ENCODE results near the gene ARAP1.

ARAP1 gene

GRCh38 chr11:72702096-72702495, 50.1 kb downstream of the ARAP1 start:
- FAIRE-seq = no peak

- FAIRE-seq = no peak
Measured at GRCh38 chr11:72701466-72701865, 50.7 kb downstream of the ARAP1 start.

DNA sequence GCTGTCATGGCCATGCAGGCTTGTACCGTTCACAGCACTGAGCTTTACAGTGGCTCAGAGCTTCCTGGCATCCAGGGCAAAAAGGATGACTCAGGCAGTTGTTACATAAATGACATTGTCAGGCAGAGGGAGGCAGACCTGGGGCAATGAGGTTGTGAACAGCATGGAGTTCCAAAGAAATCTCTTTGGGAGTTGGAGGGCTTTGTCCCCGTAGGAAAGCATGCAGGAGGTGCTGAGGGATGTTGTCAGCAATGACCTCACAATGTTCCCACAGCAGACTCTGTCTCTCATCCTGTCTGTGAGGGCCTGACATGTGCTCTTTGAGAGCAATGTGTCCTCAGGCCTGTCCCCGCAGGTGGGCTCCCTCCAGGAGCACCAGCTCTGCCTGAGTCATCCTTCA, 52.1 kb downstream of the ARAP1 start:
- FAIRE-seq = no peak

GRCh38 chr11:72697814-72698213, 54.4 kb downstream of the ARAP1 start:
- FAIRE-seq = no peak

- no peak for FAIRE-seq
Measured at GRCh38 chr11:72696866-72697700, 55.1 kb downstream of the ARAP1 start.

- FAIRE-seq = no peak
Measured at GRCh38 chr11:72695354-72695753, 56.9 kb downstream of the ARAP1 start.

DNA sequence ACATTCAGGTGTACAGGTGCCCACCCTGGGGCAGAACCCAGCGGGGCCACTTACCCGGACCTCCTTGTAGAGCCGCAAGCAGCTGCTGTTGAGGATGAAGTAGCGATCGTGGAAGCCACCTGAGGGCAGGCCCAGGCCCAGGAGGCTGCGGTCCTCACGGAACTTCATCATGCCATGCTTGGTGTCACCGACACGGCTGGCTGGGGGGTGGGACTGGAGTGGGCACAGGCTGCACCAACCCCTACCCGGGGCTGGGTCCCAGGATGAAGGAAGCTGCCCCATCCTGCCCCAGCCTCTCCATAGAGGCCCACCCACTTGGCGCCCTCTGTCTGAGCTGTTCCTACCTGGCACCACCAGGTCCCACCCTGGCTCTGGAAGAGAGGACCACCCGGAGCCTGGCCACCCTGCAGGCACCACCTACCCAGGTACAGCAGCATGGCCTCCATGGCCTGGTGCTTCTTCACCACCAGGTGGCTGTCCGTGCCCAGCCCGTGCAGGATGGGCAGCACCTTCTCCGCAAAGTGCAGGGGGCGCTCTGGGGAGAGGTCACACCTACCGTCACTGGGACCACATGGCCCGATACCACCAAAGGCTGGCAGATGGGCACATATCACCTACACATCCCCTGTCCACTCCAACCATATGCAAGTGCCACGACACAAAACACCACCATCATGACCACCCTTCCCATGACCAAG, 58.8 kb downstream of the ARAP1 start:
- FAIRE-seq = no peak

DNA sequence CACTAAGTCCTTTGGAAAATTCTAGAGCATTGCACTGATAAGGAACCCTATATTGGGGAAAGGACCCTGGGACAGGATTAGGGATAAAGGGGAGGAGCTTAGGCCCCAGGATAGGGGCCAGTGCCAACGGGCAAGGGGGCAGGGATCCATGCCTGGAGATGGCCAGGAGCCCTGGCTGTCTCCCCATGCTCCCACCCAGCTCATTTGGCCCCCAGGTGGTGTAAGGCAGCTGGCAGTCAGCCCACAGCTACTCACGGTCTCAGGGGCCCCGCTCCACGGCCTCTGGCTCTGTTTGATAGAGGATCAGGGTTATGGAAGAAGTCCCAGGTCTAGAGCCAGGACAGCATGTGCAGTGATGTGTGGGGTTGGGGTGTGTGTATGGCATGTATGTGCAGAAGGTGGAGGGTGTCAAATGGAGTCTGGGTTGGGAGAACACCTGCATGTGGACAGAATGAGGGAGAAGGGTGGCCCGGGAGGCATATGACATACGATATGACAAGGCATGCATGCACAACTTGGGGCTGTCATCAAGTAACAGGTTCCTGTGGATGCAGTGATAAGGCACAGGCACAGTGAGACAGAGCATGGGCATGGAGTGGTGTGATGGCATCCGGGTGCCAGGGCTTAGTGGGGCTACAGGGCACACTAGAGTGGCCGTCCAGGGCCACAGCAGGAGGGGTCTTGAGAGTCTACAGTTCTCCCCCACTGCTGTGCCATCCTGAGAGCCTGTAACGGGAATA, 59.5 kb downstream of the ARAP1 start:
- FAIRE-seq = no peak

GRCh38 chr11:72690166-72690565, 62.0 kb downstream of the ARAP1 start:
- FAIRE-seq = no peak

- FAIRE-seq = no peak
Measured at GRCh38 chr11:72688929-72689328, 63.3 kb downstream of the ARAP1 start.

DNA sequence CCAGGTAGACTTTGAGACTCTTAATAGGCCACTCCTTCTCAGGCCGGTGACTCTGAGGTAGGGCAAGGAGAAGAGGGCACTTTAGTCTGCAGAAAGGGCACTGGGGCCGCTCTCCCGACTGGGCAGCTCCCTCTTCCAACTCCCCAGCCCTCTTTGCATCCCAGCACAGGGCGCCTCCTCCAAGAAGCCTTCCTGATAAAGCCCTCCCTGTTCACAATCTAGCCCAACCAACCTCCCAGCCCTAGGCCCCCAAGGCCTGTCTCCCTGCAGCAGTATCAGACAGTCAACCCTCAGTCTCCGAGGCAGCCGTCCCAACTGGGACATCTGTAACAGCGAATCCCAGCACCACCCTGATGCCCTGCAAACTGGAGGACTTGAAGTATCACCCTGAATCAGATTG, 63.7 kb downstream of the ARAP1 start:
- no peak for FAIRE-seq

DNA sequence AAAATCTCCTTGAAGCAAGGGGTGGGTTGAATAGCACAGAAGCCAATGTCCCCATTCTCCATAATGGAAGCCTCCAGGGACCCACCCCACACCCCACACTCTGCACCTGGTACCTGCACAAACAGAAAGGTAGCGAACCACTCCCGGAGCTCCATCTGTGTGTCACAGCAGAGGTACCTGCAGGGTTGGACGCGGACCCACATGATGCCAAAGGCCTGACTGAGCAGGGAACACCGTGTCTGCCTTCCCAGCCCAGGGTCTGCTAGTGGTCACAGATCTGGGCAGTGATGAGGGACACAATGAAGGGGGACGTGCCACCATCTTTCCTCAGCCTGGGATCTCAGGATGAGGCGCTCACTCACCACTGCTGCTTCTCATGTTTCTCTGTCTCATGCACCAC, 64.9 kb downstream of the ARAP1 start:
- FAIRE-seq = no peak

DNA sequence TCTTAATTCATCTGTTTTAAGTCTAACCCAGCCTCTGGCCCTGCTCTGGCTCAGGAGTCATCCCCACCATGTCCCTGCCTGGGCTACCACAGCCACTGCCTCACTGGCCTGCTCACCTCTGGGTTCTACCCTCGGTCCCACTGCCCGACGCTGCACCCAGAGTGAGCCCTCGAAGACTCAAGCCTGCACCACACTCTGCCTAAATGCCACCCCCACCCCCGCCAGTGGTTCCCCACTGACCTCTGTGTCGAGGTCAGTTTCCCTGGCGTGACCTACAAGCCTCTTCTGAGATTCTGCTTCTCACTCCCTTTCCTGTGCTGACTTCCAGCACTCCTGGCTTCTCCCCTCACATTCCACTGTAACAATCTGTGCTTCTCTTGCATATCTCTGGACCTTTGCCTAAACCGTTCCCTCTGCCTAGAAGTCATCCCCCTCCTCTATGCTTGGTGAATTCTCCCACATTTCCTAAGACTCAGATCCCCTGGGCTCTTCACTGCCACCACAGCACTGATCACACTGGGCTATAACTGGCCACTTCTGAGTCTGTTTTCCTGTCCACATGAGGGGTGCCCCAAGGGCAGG, 65.5 kb downstream of the ARAP1 start:
- no peak for FAIRE-seq

DNA sequence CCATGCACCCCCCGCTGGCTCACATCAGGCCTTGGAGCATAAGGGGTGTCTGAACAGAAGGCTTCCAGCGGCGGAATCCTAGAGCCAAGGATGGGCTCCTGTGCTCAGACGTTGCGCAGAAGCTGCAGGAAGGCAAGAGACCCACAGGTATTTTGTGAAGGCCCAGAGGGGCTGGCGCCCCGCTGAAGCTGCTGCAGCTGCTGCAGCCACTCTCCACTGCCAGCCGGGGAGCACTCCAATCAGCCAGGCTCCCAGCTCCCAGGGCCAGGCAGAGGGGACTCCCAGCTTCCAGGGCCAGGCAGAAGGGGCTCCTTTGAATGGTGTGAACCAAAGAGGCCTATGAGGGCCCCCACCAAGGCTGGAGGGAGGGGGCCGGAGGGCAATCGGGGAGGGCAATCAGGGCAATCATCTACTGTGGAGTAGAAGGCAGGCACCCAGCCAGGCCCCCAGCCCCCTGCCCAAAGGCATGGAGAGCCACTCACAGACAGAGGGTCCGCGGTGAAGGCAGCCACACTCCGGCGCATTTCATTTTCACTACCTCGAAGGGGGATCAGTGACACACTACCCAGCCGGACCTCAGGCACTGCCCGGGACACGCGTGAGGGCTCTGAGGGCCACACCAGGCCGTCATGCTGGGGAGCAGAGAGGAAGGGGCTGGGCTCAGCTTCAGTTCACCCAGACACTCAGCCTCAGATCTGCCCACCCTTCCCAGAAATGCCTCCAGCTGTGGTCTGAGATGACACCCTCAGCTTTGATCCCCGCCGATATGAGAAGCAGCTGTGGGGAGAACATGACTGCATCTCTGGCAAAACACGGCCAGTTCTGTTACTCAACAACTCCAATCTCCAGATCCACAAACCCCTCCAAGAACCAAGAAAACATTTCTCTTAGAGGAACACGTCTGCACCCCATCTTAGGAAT, 66.4 kb downstream of the ARAP1 start:
- no peak for FAIRE-seq

- FAIRE-seq = no peak
Measured at GRCh38 chr11:72684236-72684912, 67.8 kb downstream of the ARAP1 start.

DNA sequence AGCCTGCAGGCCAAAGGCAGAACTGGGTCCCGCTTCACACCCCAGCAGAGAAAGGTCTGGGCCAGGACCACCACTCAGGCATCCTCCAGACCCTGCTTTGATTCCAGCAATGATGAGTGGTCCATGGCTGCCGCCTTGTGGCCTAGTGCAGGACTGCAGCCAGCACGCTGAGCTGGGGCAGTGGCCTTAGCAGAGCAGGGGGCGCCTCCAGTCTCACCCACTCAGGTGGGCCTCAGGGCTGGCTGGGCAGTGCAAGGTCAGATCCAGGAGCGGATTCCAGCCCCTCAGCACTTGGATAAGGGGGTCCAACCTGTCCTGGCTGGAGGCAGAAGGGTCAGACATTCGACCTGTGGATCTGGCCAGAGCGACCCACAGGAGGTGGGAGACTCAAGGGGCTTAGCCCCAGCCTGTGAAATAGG, 68.4 kb downstream of the ARAP1 start:
- no peak for FAIRE-seq

- no peak for FAIRE-seq
Measured at GRCh38 chr11:72682858-72683243, 69.4 kb downstream of the ARAP1 start.

GRCh38 chr11:72682238-72682857, 69.9 kb downstream of the ARAP1 start:
- no peak for FAIRE-seq

- FAIRE-seq = no peak
Measured at GRCh38 chr11:72681226-72682153, 70.7 kb downstream of the ARAP1 start.

GRCh38 chr11:72680624-72681158, 71.5 kb downstream of the ARAP1 start:
- no peak for FAIRE-seq
